ENCODE results near the gene EMC9. TPM values are rescaled to one million over a fixed set of nuclear protein-coding genes. Genes with fewer than 3 reads are reported as not detected.
A peak's percentile ranks its signal among the peaks of the same experiment; 100 is the strongest.

Gene EMC9
- total and polyA plus RNA-seq, 10 of the 15 experiments (the other 5 are each of a cell fraction or from before 2014, with no cell fraction given) = 15.3 to 60.5 (median 30.3) TPM

DNA sequence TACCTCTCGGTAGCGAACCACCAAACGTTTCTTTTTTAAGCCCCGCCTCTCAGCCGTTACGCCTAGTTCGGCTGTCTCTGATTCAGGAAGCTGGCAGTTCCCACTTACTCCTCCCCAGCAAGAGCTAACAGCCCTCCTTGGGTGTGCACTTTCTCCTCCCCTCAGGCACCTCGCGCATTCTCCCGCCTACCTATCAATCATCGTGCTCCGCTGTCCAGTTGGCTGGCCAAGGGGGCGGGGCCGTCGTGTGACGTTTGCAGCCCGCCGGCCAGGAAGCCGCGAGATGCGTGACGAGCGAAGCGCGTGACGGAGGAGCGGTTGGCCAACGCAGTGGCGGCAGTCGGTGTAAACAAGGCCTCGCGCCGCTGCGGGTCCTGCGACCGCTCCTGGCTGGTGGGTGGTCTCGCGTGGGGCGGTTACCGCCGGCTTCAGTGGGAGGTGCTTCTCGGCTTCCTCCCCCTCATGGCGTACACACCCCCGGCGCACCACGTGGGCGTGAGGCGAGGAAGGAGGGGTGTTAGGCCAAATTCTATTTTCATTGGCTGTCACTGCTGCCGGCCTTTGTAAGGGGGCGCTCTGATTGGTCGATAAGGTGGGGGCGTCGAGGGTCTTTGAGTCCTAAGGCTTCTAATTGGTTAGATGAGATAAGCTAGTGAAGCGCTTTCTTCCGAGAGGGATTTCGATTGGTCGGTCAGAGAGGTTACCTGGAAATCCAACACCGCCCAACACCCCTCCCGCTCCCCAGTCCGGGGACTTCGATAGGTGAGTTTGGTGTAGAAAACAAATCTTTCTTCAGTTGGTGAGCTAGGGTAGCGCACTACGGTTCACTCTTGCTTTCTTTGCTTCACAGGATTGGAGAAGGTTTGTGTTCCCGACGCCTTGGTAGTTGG lies 26.6 kb downstream of the EMC9 start, which contains the start of the genes DCAF11 and NRL (continued):
- TF ChIP-seq MEF2B (IDR thresholded peaks at IDR 0.05; ENCODE audit: partially characterized antibody, poor library complexity, severe bottlenecking) (no peak), STAT1 (conservative IDR thresholded peaks at IDR 0.05) (peak; percentile 62; the same call in 1 of the 2 replicates), NFIC (IDR thresholded peaks at IDR 0.05; ENCODE audit: low read depth, low read length) (no peak), CREB1 (IDR thresholded peaks at IDR 0.05; ENCODE audit: low read depth) (peak; percentile 95), GABPA (IDR thresholded peaks at IDR 0.05; ENCODE audit: low read depth) (no peak), EGR1 (IDR thresholded peaks at IDR 0.05; ENCODE audit: borderline replicate concordance in 1 of 2, low read depth in 2 of 2, low read length in 2 of 2) (peak; percentile 45 to 88), STAT3 (IDR thresholded peaks at IDR 0.05; ENCODE audit: low read depth, low read length) (no peak), SMC3 (IDR thresholded peaks at IDR 0.05; ENCODE audit: borderline replicate concordance, low read length) (no peak), RUNX3 (IDR thresholded peaks at IDR 0.05; ENCODE audit: low read length) (peak; percentile 54), TCF12 (IDR thresholded peaks at IDR 0.05; ENCODE audit: low read depth, low read length) (no peak), HDAC2 (IDR thresholded peaks at IDR 0.05) (no peak), SUPT20H (IDR thresholded peaks at IDR 0.05; ENCODE audit: borderline replicate concordance, control insufficient read depth, low read depth, low read length) (no peak), BMI1 (IDR thresholded peaks at IDR 0.05; ENCODE audit: borderline replicate concordance) (no peak), RAD21 (IDR thresholded peaks at IDR 0.05; ENCODE audit: insufficient read depth, low read depth, low read length) (no peak), SREBF1 (IDR thresholded peaks at IDR 0.05; ENCODE audit: low read length) (0 out of 2 replicates have a peak, but pooled peaks have one; percentile 3), ZBED1 (IDR thresholded peaks at IDR 0.05; ENCODE audit: borderline replicate concordance) (peak; percentile 64; the same call in 1 of the 2 replicates)
- TF ChIP-seq, protein P1, sequence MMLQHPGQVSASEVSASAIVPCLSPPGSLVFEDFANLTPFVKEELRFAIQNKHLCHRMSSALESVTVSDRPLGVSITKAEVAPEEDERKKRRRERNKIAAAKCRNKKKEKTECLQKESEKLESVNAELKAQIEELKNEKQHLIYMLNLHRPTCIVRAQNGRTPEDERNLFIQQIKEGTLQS (IDR thresholded peaks at IDR 0.05; ENCODE audit: borderline replicate concordance, extremely low read depth, low read depth, low read length) = 0 out of 2 replicates have a peak, but pooled peaks have one; percentile 40
- TF ChIP-seq, protein P2, sequence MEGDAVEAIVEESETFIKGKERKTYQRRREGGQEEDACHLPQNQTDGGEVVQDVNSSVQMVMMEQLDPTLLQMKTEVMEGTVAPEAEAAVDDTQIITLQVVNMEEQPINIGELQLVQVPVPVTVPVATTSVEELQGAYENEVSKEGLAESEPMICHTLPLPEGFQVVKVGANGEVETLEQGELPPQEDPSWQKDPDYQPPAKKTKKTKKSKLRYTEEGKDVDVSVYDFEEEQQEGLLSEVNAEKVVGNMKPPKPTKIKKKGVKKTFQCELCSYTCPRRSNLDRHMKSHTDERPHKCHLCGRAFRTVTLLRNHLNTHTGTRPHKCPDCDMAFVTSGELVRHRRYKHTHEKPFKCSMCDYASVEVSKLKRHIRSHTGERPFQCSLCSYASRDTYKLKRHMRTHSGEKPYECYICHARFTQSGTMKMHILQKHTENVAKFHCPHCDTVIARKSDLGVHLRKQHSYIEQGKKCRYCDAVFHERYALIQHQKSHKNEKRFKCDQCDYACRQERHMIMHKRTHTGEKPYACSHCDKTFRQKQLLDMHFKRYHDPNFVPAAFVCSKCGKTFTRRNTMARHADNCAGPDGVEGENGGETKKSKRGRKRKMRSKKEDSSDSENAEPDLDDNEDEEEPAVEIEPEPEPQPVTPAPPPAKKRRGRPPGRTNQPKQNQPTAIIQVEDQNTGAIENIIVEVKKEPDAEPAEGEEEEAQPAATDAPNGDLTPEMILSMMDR (IDR thresholded peaks at IDR 0.05 in 2 of 3, conservative IDR thresholded peaks at IDR 0.05 in 1 of 3; ENCODE audit: control insufficient read depth in 2 of 3, extremely low read depth in 1 of 3, insufficient read depth in 1 of 3, low read depth in 3 of 3, low read length in 3 of 3) = no peak
- TF ChIP-seq, protein P3, sequence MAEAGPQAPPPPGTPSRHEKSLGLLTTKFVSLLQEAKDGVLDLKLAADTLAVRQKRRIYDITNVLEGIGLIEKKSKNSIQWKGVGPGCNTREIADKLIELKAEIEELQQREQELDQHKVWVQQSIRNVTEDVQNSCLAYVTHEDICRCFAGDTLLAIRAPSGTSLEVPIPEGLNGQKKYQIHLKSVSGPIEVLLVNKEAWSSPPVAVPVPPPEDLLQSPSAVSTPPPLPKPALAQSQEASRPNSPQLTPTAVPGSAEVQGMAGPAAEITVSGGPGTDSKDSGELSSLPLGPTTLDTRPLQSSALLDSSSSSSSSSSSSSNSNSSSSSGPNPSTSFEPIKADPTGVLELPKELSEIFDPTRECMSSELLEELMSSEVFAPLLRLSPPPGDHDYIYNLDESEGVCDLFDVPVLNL (IDR thresholded peaks at IDR 0.05; ENCODE audit: low read depth, low read length) = 0 out of 2 replicates have a peak, but pooled peaks have one; percentile 44
- TF ChIP-seq, protein P4, sequence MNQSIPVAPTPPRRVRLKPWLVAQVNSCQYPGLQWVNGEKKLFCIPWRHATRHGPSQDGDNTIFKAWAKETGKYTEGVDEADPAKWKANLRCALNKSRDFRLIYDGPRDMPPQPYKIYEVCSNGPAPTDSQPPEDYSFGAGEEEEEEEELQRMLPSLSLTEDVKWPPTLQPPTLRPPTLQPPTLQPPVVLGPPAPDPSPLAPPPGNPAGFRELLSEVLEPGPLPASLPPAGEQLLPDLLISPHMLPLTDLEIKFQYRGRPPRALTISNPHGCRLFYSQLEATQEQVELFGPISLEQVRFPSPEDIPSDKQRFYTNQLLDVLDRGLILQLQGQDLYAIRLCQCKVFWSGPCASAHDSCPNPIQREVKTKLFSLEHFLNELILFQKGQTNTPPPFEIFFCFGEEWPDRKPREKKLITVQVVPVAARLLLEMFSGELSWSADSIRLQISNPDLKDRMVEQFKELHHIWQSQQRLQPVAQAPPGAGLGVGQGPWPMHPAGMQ (IDR thresholded peaks at IDR 0.05; ENCODE audit: borderline replicate concordance) = peak; percentile 63; the same call in 1 of the 2 replicates
- TF ChIP-seq, protein P5, sequence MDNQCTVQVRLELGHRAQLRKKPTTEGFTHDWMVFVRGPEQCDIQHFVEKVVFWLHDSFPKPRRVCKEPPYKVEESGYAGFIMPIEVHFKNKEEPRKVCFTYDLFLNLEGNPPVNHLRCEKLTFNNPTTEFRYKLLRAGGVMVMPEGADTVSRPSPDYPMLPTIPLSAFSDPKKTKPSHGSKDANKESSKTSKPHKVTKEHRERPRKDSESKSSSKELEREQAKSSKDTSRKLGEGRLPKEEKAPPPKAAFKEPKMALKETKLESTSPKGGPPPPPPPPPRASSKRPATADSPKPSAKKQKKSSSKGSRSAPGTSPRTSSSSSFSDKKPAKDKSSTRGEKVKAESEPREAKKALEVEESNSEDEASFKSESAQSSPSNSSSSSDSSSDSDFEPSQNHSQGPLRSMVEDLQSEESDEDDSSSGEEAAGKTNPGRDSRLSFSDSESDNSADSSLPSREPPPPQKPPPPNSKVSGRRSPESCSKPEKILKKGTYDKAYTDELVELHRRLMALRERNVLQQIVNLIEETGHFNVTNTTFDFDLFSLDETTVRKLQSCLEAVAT (IDR thresholded peaks at IDR 0.05) = no peak
